ENCODE data around the gene DYNC1LI2.
"Not testable (repeated sequence)": the region's sequence is repeated elsewhere in the genome, so short reads cannot be mapped to it uniquely, and the experiment has no call there.

Gene DYNC1LI2

DNA sequence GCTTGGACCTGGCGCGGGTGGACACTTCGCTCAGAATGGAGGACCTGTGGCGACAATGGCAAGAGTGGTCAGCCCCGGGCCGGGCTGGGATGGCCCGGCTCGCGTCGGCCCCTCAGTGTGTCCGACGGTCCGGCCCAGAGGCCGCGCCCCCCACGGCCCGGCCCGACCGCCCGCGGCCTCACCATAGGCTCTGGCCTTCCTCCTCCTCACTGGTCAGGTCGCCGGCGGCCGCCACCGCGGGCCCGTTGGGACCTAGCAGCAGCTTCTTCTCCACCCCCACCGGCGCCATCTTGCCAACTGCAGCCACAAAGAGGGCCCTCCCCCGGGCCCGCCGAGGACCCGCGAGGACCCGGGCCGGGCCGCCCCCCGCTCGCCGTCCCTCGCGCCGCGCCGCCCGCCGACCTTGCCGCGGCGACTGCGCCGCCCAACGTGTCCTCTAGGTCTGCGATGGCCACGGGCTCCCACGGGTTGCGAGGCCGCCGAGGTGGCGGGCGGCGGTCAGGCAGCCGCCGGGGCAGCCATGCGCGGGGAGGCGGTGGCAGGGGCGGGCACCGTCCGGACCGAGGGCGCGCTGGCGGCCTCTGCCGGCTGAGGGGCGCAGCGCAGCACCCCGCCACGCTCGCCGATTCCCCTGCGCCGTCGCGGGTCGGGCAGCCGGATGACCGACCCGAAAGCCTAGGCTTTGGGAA, at the start of gene DYNC1LI2:
Gene DYNC1LI2, minus strand, starts transcription at position 307 of the 689 bp plus-strand sequence. Its CDS starts 18 bp downstream, at position 289.
- DNase-seq (ENCODE audit: low read depth), result peak; percentile 78

DNA sequence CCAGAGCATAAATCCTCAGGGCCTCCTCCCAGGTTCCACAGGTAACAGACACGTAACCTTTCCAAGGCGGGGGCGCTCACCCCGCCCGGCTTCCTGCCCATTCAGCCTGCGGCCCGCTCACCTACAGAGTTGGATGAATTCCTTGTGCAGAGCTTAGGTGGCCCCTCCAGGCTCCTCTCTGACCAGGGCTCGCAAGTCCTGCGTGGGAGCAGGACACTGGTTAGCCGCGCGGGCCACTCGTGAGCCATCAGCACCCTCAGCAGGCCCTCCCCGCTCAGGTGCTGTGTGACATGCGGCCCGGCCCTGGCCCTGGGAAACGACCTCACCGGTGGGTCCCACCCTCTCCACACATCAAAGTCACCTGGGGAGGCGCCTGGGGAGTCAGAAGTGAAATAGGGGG, 49.4 kb upstream of the DYNC1LI2 start:
- no peak for DNase-seq (ENCODE audit: low read depth)

- DNase-seq (ENCODE audit: low read depth), result peak; percentile 42
Observed at GRCh38 chr16:66798161-66798560, 46.8 kb upstream of the DYNC1LI2 start.

DNA sequence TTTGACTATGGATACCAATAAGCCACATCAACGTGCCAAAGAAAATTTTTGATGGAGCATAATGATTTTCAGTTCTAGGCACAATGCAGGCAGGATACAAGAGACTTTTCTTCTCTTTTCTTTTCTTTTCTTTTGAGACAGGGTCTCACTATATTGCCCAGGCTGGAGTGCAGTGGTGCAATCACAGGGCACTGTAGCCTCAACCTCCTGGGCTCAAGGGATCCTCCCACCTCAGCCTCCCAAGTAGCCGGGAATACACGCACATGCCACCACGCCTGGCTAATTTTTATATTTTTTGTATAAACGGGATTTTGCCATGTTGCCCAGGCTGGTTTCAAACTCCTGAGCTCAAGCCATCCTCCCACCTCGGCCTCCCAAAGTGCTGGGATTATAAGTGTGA, 42.6 kb upstream of the DYNC1LI2 start:
- DNase-seq (ENCODE audit: low read depth), result not testable (repeated sequence)

DNA sequence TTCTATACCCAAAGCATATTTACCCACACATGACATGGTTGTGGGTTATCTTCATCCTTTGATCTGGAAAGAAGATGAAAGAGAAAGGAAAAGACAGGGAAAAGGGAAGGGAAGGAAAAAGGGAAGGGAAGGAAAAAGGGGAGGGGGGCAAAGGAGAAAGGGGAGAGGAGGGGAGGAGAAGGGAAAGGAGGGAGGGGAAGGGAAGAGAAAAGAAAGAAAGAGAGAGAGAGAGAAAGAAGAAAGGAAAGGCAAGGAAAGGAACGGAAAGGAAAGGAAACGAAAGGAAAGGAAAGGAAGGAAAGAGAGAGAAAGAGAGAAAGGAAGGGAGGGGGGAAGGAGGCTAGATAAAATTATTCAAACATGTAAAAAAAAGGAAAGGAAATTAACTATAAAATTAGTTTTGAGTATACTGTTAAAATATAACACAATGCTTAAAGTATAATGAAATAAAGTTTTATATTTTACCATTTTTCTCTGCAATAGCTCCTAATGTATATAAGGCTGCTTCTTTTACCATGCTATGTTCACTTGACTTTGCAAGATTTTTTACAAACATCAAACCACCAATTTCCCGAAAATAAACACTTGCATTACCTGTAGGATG, 38.8 kb upstream of the DYNC1LI2 start:
- no peak for DNase-seq (ENCODE audit: low read depth)

- no peak for DNase-seq (ENCODE audit: low read depth)
Observed at GRCh38 chr16:66787427-66787826, 36.0 kb upstream of the DYNC1LI2 start.

GRCh38 chr16:66786551-66786950, 35.1 kb upstream of the DYNC1LI2 start:
- DNase-seq (ENCODE audit: low read depth), result no peak

GRCh38 chr16:66776457-66776856, 25.0 kb upstream of the DYNC1LI2 start:
- DNase-seq (ENCODE audit: low read depth), result no peak

GRCh38 chr16:66774981-66775380, 23.6 kb upstream of the DYNC1LI2 start:
- DNase-seq (ENCODE audit: low read depth), result no peak

DNA sequence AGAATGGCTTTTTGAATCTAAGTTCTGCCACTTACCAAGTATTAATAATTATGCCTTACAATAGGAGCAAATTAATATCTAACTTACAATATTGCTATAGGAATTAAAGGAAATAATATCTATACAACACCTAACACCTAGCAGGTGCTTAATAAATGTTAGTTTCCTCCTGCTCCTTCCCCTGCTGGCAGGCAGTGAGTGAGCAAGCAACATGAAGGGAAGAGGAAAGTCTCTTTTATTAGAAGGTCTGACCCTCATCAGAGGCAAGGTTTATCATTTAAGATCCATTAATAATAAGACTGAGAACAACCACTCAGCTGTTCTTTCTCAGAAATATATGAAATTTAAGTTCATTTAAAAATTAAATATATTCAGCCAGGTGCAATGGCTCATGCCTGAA, 6.7 kb upstream of the DYNC1LI2 start:
- DNase-seq (ENCODE audit: low read depth), result no peak

GRCh38 chr16:66754819-66755218, 3.4 kb upstream of the DYNC1LI2 start:
- DNase-seq (ENCODE audit: low read depth), result no peak

DNA sequence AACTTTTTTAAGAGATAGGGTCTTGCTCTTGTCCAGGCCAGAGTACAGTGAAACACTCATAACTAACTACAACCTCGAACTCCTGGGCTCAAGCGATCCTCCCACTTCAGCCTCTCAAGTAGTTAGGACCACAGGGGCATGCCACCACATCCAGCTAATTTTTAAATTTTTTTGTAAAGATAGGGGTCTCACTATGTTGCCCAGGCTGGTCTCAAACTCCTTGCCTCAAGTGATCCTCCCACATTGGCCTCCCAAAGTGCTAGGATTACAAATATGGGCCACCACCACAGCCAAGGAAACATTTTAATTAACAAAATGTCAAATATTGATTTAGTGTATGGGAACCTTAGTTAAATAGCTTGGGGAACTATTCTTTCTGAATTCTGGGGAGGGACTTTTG, 2.8 kb upstream of the DYNC1LI2 start:
- DNase-seq (ENCODE audit: low read depth), result no peak

- no peak for DNase-seq (ENCODE audit: low read depth)
Observed at GRCh38 chr16:66752958-66753357, 1.5 kb upstream of the DYNC1LI2 start.

GRCh38 chr16:66752379-66752778, 970 bp upstream of the DYNC1LI2 start:
- no peak for DNase-seq (ENCODE audit: low read depth)

- DNase-seq (ENCODE audit: low read depth), result no peak
Observed at GRCh38 chr16:66751992-66752322, 548 bp upstream of the DYNC1LI2 start.

GRCh38 chr16:66751053-66751302, 431 bp downstream of the DYNC1LI2 start:
- peak; percentile 27 for DNase-seq (ENCODE audit: low read depth)

DNA sequence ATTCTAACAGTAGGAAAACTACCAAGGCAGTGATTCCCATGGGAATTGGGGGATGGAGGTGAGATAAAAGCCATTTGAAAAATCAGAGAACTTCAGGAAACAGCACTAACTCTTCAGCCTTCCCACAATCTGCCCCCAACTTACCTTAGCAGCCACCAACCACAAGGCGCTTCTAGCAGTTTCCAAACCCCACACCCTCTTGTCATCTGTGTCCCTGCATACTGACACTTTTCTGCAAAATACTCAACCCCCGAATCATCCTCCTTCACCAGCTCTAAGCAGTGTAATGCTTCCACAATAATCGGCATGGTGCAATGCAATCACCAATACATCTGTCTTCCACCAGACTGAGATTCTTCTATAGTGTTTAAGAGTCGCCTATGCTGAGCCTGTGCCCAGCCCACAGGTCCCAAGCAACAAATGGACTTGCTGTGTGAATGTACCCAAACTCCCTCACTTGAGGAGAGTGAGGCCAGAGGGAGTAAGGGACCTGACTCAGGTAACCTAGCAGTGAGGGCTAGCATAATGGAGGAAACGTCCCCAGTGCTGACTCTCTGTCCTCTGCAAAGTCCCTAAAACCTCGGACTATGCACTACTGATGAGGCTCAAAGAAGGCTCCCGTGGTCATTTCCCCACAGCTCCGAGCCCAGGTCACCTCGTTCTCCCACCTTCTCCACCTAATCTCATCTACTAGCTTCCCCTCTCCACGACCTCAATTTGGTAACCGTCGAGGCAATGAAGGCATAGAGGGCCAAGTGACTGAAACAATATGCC, 943 bp downstream of the DYNC1LI2 start:
- peak; percentile 13 for DNase-seq (ENCODE audit: low read depth)

DNA sequence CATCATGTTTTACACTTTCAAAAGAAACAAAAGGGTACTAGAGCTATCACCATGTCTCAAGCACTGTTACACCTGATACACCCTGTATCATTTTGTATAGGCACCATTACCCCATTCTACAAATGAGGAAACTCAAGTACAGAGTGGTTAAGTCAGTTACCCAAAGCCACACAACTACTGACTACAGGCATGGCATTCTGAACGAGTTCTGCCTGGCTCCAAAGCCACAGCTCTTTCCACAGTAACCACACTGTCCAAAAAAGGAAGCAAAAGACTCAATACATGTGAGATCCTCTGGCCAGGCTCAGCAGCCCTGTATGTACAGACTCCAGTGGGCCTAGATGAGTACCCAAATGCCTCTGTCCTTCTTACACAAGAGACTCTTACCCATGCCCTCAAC, 4.7 kb downstream of the DYNC1LI2 start:
- peak; percentile 64 for DNase-seq (ENCODE audit: low read depth)

DNA sequence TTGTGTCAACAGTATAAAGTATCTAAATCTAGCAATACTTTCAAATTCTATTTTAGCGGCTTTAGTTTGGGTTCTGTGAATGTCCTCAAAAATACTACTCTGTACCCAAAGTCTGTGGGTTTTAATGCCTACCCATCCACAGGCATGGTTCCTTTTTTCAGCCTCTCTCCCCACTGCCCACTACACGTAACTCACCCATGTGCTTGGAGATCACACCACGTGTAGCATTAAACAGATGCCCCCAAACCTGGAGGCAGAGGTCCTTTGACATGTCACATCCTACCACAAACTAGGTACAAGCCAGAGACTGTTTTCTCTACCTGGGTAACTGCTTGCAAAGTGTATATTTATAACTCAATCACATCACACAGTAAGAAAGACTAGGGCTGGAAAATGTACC, 5.4 kb downstream of the DYNC1LI2 start:
- no peak for DNase-seq (ENCODE audit: low read depth)

- DNase-seq (ENCODE audit: low read depth), result peak; percentile 67
Observed at GRCh38 chr16:66741950-66742808, 9.2 kb downstream of the DYNC1LI2 start.

- DNase-seq (ENCODE audit: low read depth), result peak; percentile 94
Observed at GRCh38 chr16:66741169-66741900, 10.1 kb downstream of the DYNC1LI2 start.

- peak; percentile 28 for DNase-seq (ENCODE audit: low read depth)
Observed at GRCh38 chr16:66740533-66740932, 10.9 kb downstream of the DYNC1LI2 start.
